ENCODE data around the gene TBCA.

- TF ChIP-seq, protein P1, sequence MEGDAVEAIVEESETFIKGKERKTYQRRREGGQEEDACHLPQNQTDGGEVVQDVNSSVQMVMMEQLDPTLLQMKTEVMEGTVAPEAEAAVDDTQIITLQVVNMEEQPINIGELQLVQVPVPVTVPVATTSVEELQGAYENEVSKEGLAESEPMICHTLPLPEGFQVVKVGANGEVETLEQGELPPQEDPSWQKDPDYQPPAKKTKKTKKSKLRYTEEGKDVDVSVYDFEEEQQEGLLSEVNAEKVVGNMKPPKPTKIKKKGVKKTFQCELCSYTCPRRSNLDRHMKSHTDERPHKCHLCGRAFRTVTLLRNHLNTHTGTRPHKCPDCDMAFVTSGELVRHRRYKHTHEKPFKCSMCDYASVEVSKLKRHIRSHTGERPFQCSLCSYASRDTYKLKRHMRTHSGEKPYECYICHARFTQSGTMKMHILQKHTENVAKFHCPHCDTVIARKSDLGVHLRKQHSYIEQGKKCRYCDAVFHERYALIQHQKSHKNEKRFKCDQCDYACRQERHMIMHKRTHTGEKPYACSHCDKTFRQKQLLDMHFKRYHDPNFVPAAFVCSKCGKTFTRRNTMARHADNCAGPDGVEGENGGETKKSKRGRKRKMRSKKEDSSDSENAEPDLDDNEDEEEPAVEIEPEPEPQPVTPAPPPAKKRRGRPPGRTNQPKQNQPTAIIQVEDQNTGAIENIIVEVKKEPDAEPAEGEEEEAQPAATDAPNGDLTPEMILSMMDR (IDR thresholded peaks at IDR 0.05): no peak
- TF ChIP-seq POLR2A (IDR thresholded peaks at IDR 0.05; ENCODE audit: low read depth) (no peak), POLR2AphosphoS5 (IDR thresholded peaks at IDR 0.05) (no peak), EP300 (IDR thresholded peaks at IDR 0.05) (no peak)
Measured at GRCh38 chr5:77761606-77762005, 14.5 kb downstream of the TBCA start.
